Embryonic facial prominence (tissue), 1 donor: ENCODE results near the gene EPHB2.

ENCODE experiments used
- DNase-seq: peaks from one replicate; pipeline ENCODE4 v3.0.0-alpha.2; 2016; ENCODE audit errors: extremely low spot score

The EPHB2 gene

GRCh38 chr1:22949822-22950331, 239.2 kb downstream of the EPHB2 start:
- no peak for DNase-seq

DNA sequence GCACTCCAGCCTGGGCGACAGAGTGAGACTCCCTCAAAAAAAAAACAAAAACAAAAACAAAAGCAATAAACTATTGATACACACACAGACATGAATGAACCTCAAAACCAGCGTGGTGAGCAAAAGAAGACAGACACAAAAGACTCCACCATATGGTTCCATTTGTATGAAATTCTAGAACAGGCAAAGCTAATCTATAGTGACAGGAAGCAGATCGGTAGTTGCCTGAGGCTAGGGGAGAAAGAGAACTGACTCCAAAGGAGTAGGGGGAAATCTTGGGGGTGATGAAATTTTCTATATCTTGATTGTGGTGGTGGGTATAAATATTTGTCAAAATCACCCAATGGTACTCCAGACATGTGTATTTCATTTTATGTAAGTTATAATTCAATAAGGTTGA, 241.2 kb downstream of the EPHB2 start:
- DNase-seq: peak; percentile 29

DNA sequence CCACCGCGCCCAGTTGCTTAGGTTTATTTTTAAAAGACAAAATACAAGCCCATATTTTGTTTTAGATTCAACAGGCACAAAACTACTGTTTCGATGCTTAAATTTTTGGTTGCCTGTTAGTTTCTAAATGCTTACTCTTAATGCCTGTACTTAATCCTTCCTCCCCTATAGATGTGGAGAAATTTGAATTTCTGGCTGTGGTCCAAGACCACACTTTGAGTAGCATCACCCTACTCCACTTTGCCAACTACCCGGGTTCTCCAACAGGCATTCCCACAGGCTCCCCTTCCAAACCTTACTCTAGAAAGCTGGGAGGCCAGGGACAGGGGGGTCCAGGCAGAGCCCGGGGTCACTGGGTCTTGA, 242.0 kb downstream of the EPHB2 start:
- no peak for DNase-seq

DNA sequence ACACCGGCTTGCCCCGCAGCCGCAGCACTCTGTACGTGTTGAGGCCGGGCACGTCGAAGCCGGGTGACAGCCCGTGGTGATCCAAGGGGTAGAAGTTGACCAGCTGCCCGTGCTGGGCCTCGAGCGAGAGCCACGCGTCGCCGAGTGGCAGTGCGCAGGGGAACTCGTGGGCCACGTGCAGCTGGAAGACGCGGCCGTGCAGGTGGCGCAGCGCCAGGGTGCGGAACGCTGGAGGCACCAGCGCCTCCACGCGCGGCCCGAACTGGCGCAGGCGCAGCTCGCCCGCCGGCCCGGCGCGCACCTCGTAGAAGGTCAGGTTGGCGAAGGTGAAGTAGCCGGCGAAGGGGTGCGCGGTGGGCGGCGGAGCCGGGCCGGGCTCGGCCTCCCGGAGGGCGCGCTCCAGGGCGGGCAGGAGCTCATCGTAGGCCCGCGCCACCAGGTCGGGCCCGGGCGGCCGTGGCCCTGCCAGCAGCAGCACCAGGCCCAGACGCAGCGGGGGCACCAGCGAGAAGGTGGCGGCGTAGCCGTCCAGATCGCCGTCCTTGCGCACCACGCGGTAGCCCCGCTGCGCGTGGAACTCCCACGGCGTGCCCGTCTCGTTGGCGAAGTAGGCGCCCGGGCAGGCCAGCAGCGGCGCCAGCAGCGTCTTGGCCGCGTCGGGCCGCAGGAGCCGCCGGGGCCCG, 242.6 kb downstream of the EPHB2 start:
- no peak for DNase-seq

DNA sequence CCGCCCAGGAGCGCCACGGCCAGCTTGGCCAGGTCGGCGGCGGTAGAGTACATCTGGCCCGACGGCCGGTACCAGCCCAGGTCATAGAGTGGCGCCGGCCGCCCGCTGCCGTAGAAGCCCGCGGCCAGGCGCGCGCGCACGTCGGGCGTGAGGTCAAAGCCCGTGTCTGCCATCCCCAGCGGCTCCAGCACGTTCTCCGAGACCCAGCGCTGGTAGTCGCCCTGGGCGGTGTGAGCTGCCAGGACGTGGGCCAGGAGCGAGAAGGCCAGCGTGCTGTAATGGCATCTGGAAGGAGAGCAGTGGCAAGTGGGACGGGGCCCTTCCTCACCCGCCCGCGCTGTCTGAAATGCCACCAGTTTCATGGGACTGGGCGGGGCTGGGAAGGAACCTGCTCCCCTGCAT, 243.1 kb downstream of the EPHB2 start:
- DNase-seq: no peak

GRCh38 chr1:22955146-22955545, 244.5 kb downstream of the EPHB2 start:
- no peak for DNase-seq

DNA sequence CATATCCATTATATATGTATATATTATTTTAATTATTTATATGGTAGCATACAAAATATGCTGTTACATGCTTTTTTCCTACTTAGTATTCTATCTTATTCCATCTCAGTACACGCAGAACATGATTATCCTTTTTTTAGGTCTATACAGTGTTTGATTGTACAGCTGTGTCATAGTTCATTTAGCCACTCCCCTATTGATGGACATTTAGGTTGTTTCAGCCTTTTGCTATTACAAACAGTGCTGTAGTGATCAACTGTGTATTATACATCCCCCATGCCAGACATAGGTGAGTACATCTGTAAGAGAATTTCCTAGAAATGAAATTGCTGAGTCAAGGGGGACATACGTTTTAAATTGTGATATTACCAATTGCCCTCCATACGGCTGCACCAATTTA, 246.4 kb downstream of the EPHB2 start:
- DNase-seq: no peak

DNA sequence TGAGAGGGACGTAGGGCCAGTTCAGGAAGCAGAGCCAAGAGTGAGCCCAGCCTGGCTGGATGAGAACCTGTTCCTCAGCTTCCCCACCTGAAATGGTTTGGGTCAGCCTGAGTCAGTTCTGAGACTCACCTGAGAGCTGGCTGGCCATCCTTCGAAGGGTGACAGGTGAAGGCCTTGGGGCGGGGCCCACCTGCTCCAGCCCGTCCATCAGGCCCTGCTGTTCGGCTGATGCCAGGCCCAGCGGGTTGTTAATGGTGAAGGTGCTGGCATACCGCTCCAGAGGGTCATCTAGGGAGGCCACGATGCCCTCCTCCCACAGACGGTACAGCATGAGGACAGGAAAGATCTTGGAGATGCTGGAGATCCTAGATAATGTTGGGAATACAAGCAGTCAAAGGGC, 247.9 kb downstream of the EPHB2 start:
- DNase-seq: no peak

DNA sequence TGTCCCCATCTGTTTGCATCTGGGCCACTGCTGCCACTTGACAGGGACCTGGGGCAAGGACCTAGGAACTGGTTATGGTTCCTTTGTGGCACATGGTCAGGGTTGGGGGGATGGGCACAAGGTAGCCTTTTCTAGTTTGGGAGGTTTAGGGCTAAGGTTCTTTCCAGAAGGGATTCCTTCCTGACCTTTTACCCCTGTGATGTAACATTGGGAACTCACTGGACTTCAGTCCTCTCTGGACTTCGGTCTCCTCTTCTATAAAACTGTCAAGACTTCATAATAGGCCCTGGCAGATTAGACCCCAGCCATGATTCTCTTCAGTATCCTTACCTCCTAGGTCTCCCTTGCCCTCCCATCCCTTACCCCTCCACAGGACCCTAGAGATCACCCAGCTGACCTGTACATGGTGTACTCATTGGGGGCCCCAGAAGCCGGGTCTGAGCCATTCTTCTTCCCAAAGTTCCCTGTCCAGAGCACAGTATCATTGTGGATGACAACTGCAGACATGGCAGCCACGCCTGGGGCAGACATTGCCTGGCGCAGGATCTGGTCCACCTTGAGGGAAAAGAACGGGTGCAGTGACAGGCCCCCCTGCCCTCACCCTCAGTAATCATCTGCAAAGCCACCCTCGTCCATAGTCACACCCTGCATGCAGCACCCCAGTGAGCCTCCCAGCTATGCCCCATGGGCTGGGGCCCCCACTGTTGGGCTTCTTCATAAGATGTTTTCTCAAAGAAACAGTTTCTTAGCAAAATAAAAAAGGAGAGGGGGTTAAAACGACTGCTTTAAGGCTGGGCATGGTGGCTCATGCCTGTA, 249.1 kb downstream of the EPHB2 start:
- no peak for DNase-seq

DNA sequence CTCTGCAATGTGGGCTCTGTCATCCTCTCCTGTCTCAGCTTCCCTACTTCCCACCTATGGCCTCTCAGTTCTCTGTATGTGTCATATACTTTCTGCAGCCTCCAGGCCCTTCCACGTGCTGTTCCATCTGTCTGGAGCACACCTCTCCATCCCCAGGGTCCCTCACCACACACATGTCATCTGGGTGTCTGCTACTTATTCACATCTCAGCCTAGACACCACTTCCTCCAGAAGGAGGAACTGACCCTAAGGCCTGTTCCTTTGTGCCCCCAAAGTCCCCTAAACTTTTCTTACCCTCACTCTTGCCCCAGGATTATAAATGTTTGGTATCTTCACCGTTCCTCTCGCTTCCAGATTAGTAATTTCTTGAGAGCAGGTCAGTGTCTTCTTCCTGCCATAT, 251.9 kb downstream of the EPHB2 start:
- DNase-seq: no peak

- no peak for DNase-seq
Measured at GRCh38 chr1:22963044-22963677, 252.5 kb downstream of the EPHB2 start.

DNA sequence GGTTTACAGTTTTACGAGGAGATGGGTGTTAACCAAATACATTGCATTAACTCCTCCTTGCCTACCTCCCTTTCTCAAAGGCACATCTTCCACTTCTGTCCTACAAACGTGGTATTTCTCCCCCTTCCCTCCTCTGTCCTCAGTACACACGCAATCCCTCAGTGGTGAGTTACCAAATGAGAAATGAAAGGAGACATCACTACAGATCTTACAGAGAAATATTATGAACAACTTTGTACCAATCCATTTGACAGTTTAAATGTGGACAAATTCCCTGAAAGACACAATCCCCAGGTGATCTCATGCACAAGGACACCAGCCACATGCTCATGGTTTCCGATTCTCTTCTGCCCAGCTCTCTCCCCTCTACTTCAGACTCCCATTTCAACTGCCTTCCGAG, 255.7 kb downstream of the EPHB2 start:
- no peak for DNase-seq

GRCh38 chr1:22967833-22968232, 257.2 kb downstream of the EPHB2 start:
- no peak for DNase-seq

GRCh38 chr1:22969304-22969709, 258.7 kb downstream of the EPHB2 start:
- DNase-seq: peak; percentile 18

DNA sequence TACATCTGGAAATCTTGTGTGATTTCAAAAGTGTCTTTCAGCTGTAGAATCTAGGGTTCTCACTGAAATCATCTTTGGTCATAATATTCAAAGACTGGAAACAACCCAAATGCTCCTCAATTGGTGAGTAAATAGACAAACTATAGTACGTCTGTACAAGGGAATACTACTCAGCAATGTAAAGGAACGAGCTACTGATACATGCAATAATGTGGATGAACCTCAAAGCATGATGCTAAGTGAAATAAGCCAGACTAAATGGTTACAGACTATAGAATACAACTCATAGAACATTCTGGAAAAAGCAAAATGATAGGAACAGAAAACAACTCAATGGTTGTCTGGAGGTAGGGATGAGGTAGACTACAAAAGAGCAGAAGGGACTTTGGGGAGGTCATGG, 259.5 kb downstream of the EPHB2 start:
- no peak for DNase-seq
